Epithelial cell of proximal tubule (primary cell): ENCODE results near the gene RNF166. TPM values are rescaled to one million over a fixed set of nuclear protein-coding genes. Genes with fewer than 3 reads are reported as not detected.
A peak's percentile ranks its signal among the peaks of the same experiment; 100 is the strongest.

Source experiments
- DNase-seq: peaks from one replicate; pipeline ENCODE4 v3.0.0-alpha.2; 2011; ENCODE audit warnings: low read depth
- H3K4me3 ChIP-seq: 2 replicates; pipeline ENCODE4 v1.5.1; 2011; ENCODE audit warnings: low read depth, mild to moderate bottlenecking, low read length
- CTCF ChIP-seq: conservative IDR thresholded peaks from 2 replicates; pipeline ENCODE4 v1.5.1; 2012; ENCODE audit warnings: low read depth, mild to moderate bottlenecking, low read length
- total RNA-seq: library from RNA; depleted of rRNA; stranded (reverse); fragments of >200 nt; gene quantifications from 2 replicates; pipeline ENCODE4 v1.2.3, GENCODE V29; 2015

RNF166 gene
- total RNA-seq, 1 donor from 2014 or later: 32.8 TPM

- H3K4me3 ChIP-seq: no peak overlapping the region
- no peak for TF ChIP-seq CTCF
- no peak for DNase-seq
Observed at GRCh38 chr16:88750854-88751253, 44.6 kb upstream of the RNF166 start.

GRCh38 chr16:88749358-88749757 lies 43.1 kb upstream of the RNF166 start:
- TF ChIP-seq CTCF: no peak
- no peak for DNase-seq

GRCh38 chr16:88748364-88748763 lies 42.2 kb upstream of the RNF166 start:
- TF ChIP-seq CTCF: no peak
- no peak overlapping the region for H3K4me3 ChIP-seq
- no peak for DNase-seq

More at GRCh38 chr16:88749358-88749757, 43.1 kb upstream of the RNF166 start:
- no peak overlapping the region for H3K4me3 ChIP-seq

GRCh38 chr16:88747588-88748301 lies 41.5 kb upstream of the RNF166 start:
- peak; percentile 42 for TF ChIP-seq CTCF
- no peak overlapping the region for H3K4me3 ChIP-seq
- DNase-seq: no peak

- no peak for TF ChIP-seq CTCF
- H3K4me3 ChIP-seq: no peak overlapping the region
- DNase-seq: no peak
Observed at GRCh38 chr16:88746506-88746905, 40.3 kb upstream of the RNF166 start.

- TF ChIP-seq CTCF: no peak
- no peak overlapping the region for H3K4me3 ChIP-seq
- DNase-seq: no peak
Observed at GRCh38 chr16:88744577-88745521, 38.6 kb upstream of the RNF166 start.
